B cell (primary cell): Measurements from ENCODE around the gene ELOA2. TPM values are rescaled to one million over a fixed set of nuclear protein-coding genes. Genes with fewer than 3 reads are reported as not detected.

Experiments
- ATAC-seq: fragments of 200-7000 bp; cut with Tn5 transposase; one replicate; pipeline ENCODE4 v1.10.0; 2021; ENCODE audit warnings: low read depth, mild to moderate bottlenecking, moderate number of reproducible peaks, moderate library complexity
- CTCF ChIA-PET: fragments of 350-600 bp; sonication (Branson Sonifier 250); formaldehyde crosslinking; loops from one replicate; lab custom pipeline; 2021; ENCODE audit warnings: antibody characterized with exemption, inconsistent platforms; lab: Charles Lee
- POLR2A ChIA-PET: fragments of 350-600 bp; sonication (Branson Sonifier 250); formaldehyde crosslinking; loops from one replicate; lab custom pipeline; 2021; ENCODE audit warnings: antibody characterized with exemption; lab: Charles Lee
- DNase-seq: peaks from one replicate; pipeline ENCODE4 v3.0.0; 2013
- H2AFZ ChIP-seq: 2 replicates; pipeline ENCODE4 v1.6.1; 2012; ENCODE audit warnings: mild to moderate bottlenecking, low read depth, low read length; ENCODE audit not compliant: insufficient read depth, poor library complexity, severe bottlenecking
- H3K27ac ChIP-seq, 2 donors: 1 replicate in 1 of 2; 2 replicates in 1 of 2; pipeline ENCODE4 v1.5.1; 2012 to 2013; ENCODE audit warnings: low read length in 2 of 2, mild to moderate bottlenecking in 2 of 2, moderate library complexity in 1 of 2
- H3K27me3 ChIP-seq, 4 experiments: fragments of 200-600 bp in 1 of 4; sonication (generic) in 1 of 4; replicated peaks in 1 of 4; 1 replicate in 2 of 4; 2 replicates in 2 of 4; pipeline versions ENCODE4 v1.6.1 to v1.7.0; 2013 to 2016; ENCODE audit warnings: low read length in 3 of 4, mild to moderate bottlenecking in 2 of 4, mixed read lengths in 1 of 4, moderate library complexity in 1 of 4; ENCODE audit not compliant: insufficient read depth in 4 of 4, control insufficient read depth in 3 of 4; ENCODE audit errors: control extremely low read depth in 1 of 4
- H3K36me3 ChIP-seq, 2 experiments: replicated peaks in 1 of 2; 1 replicate in 1 of 2; 2 replicates in 1 of 2; pipeline versions ENCODE4 v1.6.1 to v1.7.1; 2013; ENCODE audit warnings: low read length in 1 of 2; ENCODE audit not compliant: insufficient read depth in 2 of 2, control insufficient read depth in 1 of 2; ENCODE audit errors: control extremely low read depth in 1 of 2, extremely low read depth in 1 of 2
- H3K4me1 ChIP-seq, 2 donors: fragments of 200-600 bp in 1 of 2; sonication (generic) in 1 of 2; 1 replicate in 1 of 2; 2 replicates in 1 of 2; pipeline versions ENCODE4 v1.5.1 to v1.6.1; 2013 to 2017; ENCODE audit warnings: low read length in 2 of 2; ENCODE audit not compliant: control insufficient read depth in 2 of 2, insufficient read depth in 2 of 2
- H3K4me2 ChIP-seq: replicated peaks from 2 replicates; pipeline ENCODE3; 2012; ENCODE audit warnings: mild to moderate bottlenecking, low read depth, low read length; ENCODE audit not compliant: poor library complexity, severe bottlenecking
- H3K4me3 ChIP-seq, 5 experiments: fragments of 200-600 bp in 1 of 5; sonication (generic) in 1 of 5; 1 replicate in 3 of 5; 2 replicates in 2 of 5; pipeline versions ENCODE4 v1.5.1 to v1.7.0; 2011 to 2016; ENCODE audit warnings: low read length in 4 of 5, mild to moderate bottlenecking in 4 of 5, low read depth in 2 of 5, control low read depth in 1 of 5, moderate library complexity in 1 of 5; ENCODE audit not compliant: insufficient read depth in 1 of 5; ENCODE audit errors: control extremely low read depth in 1 of 5, extremely low read depth in 1 of 5
- H3K79me2 ChIP-seq: fragments of 200-600 bp; sonication (generic); one replicate; pipeline ENCODE4 v1.6.0; 2016; ENCODE audit warnings: low read length; ENCODE audit not compliant: control insufficient read depth, insufficient read depth
- H3K9ac ChIP-seq: fragments of 200-600 bp; sonication (generic); 2 replicates; pipeline ENCODE4 v1.6.1; 2017; ENCODE audit warnings: mild to moderate bottlenecking, low read length, moderate library complexity
- H3K9me3 ChIP-seq, 3 donors: one replicate each; pipeline versions ENCODE4 v1.6.1 to v1.7.1; 2013; ENCODE audit warnings: low read length in 2 of 3; ENCODE audit not compliant: control insufficient read depth in 2 of 3, insufficient read depth in 1 of 3; ENCODE audit errors: control extremely low read depth in 1 of 3
- H4K20me1 ChIP-seq: 2 replicates; pipeline ENCODE4 v1.6.0; 2012; ENCODE audit warnings: mild to moderate bottlenecking, low read length; ENCODE audit not compliant: insufficient read depth, control insufficient read depth, poor library complexity, severe bottlenecking
- H3K27ac Mint-ChIP-seq: one replicate; pipeline ENCODE4 v1.8.0; 2021; ENCODE audit warnings: mixed read lengths
- H3K27me3 Mint-ChIP-seq: one replicate; pipeline ENCODE4 v1.8.0; 2021; ENCODE audit warnings: mixed read lengths
- H3K4me1 Mint-ChIP-seq: one replicate; pipeline ENCODE4 v1.8.0; 2021; ENCODE audit warnings: mixed read lengths
- H3K4me3 Mint-ChIP-seq: one replicate; pipeline ENCODE4 v1.8.0; 2021; ENCODE audit warnings: mixed read lengths
- H3K9me3 Mint-ChIP-seq: one replicate; pipeline ENCODE4 v1.8.0; 2022; ENCODE audit warnings: mixed read lengths; ENCODE audit not compliant: insufficient read depth
- CTCF ChIP-seq: fragments of 200-600 bp; IDR thresholded peaks from one replicate; pipeline ENCODE4 v1.8.0; 2022; ENCODE audit warnings: antibody characterized with exemption, mild to moderate bottlenecking
- EZH2 ChIP-seq: IDR thresholded peaks from 2 replicates; pipeline ENCODE4 v1.6.1; 2012; ENCODE audit warnings: borderline replicate concordance, low read depth, mild to moderate bottlenecking, moderate library complexity, low read length; ENCODE audit not compliant: insufficient read depth, poor library complexity, severe bottlenecking
- WGBS: methylation state at CpG from one replicate; pipeline ENCODE4 v1.1.5; 2013; ENCODE audit warnings: missing lambda C conversion rate; ENCODE audit not compliant: insufficient coverage; 5-methylcytosine and 5-hydroxymethylcytosine counted together
- intact Hi-C: fragments of 100-400 bp; cut with micrococcal nuclease; formaldehyde crosslinking; loops from one replicate; pipeline ENCODE4 v1.10.0; 2022
- polyA plus RNA-seq: library from polyadenylated mRNA; depleted of rRNA; stranded (reverse); fragments of >200 nt; gene quantifications from 2 replicates; pipeline ENCODE4 v1.2.3, GENCODE V29; 2012
- total RNA-seq, 2 donors: library from RNA; stranded (reverse); fragments of 120-200 nt in 1 of 2; gene quantifications; 1 replicate in 1 of 2; 2 replicates in 1 of 2; pipeline versions ENCODE4 v1.2.3 to v1.2.4, GENCODE V29; 2013 to 2022

The ELOA2 gene
- total and polyA plus RNA-seq, 2 donors (not counting 1 experiment from before 2014, with no cell fraction given) = not detected

- intact Hi-C loops = no loop called here
- Histone ChIP-seq H2AFZ (no peak overlapping the region), H3K27ac (no peak overlapping the region), H3K27me3 (no peaks in the 10 kb centered on the region), H3K79me2 (no peaks in the 10 kb centered on the region), H3K36me3 (no peaks in the 10 kb centered on the region), H3K4me3 (no peak overlapping the region), H3K9me3 (no peaks in the 10 kb centered on the region), H3K4me2 (no peak overlapping the region), H4K20me1 (no peaks in the 10 kb centered on the region), H3K4me1 (no peaks in the 10 kb centered on the region), H3K9ac (no peak overlapping the region)
- ChIA-PET POLR2A (no interaction called here), CTCF (no interaction called here)
- 50% methylated on average over 2 of the region's 3 CpGs for WGBS
- Mint-ChIP-seq H3K27ac (no peak overlapping the region), H3K27me3 (no peaks in the 10 kb centered on the region), H3K4me1 (no peaks in the 10 kb centered on the region), H3K9me3 (no peaks in the 10 kb centered on the region), H3K4me3 (no peak overlapping the region)
- no peak for ATAC-seq
- no peak for DNase-seq
- TF ChIP-seq EZH2 (no peak), CTCF (no peak)
Measured at GRCh38 chr18:47067648-47068047, 32.2 kb upstream of the ELOA2 start.

GRCh38 chr18:47063096-47063495 lies 27.7 kb upstream of the ELOA2 start:
- H3K4me1 Mint-ChIP-seq = no peaks in the 10 kb centered on the region
- no peak for TF ChIP-seq EZH2
- TF ChIP-seq CTCF = no peak
- no peaks in the 10 kb centered on the region for H3K27me3 Mint-ChIP-seq
- Histone ChIP-seq H2AFZ (no peak overlapping the region), H3K9ac (no peak overlapping the region), H3K36me3 (no peaks in the 10 kb centered on the region), H3K27ac (no peak overlapping the region), H3K9me3 (no peaks in the 10 kb centered on the region), H3K4me2 (no peak overlapping the region), H3K4me1 (no peaks in the 10 kb centered on the region), H4K20me1 (no peaks in the 10 kb centered on the region), H3K27me3 (no peaks in the 10 kb centered on the region), H3K4me3 (no peak overlapping the region), H3K79me2 (no peaks in the 10 kb centered on the region)
- H3K4me3 Mint-ChIP-seq = no peak overlapping the region
- CTCF ChIA-PET = no interaction called here
- ATAC-seq (no peak), DNase-seq (no peak)
- H3K27ac Mint-ChIP-seq = no peak overlapping the region
- POLR2A ChIA-PET = no interaction called here
- H3K9me3 Mint-ChIP-seq = no peaks in the 10 kb centered on the region
- 100% methylated on average over 3 of the region's 8 CpGs for WGBS
- intact Hi-C loops = no loop called here
